Measurements from ENCODE around the gene GRM3.
"Not testable (repeated sequence)": the region's sequence is repeated elsewhere in the genome, so short reads cannot be mapped to it uniquely, and the experiment has no call there.

Gene GRM3
- total RNA-seq: 0 reads per million in 2 experiments

- DNase-seq (ENCODE audit: low read depth): no peak
Observed at GRCh38 chr7:86643561-86644281, at the start of gene GRM3. Gene GRM3 (plus strand): TSS chr7:86643909. CDS start chr7:86765146, 121,237 bp downstream.

DNA sequence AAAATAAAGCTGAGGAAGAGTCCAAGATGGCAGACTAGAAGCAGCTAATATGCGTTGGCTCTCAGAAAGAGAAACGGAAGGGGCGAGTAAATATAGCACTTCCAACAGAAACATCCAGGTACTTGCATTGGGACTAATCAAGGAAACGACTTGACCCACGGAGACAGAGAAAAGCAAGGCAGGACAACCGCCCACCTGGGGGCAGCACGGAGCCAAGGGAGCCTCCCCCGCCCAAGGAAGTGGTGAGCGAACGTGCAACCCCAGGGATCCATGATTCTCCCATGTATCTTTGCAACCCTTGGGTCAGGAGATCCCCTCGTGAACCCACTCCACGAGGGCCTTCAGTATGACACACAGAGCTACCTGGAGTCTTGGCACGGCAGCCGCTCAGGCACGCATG, 45.4 kb upstream of the GRM3 start:
- no peak for DNase-seq (ENCODE audit: low read depth)

DNA sequence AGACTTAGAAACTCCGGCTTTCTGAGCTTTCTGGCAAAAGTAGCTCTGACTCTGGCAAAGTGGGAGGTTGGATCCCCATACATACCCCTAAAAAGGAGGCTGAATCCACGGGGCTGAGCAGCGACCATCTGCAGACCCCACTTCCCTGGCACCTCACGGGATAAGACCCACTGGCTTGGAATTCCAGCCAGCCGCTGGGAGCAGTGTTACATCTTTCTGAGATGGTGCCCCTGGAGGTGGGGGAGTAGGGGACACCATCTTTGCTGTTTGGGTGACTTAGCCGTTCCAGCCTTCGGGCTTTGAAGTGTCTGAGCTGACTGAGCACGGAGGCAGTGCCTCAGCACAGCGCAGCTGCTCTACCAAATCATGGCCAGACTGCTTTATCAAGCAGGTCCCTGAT, 45.0 kb upstream of the GRM3 start:
- no peak for DNase-seq (ENCODE audit: low read depth)

DNA sequence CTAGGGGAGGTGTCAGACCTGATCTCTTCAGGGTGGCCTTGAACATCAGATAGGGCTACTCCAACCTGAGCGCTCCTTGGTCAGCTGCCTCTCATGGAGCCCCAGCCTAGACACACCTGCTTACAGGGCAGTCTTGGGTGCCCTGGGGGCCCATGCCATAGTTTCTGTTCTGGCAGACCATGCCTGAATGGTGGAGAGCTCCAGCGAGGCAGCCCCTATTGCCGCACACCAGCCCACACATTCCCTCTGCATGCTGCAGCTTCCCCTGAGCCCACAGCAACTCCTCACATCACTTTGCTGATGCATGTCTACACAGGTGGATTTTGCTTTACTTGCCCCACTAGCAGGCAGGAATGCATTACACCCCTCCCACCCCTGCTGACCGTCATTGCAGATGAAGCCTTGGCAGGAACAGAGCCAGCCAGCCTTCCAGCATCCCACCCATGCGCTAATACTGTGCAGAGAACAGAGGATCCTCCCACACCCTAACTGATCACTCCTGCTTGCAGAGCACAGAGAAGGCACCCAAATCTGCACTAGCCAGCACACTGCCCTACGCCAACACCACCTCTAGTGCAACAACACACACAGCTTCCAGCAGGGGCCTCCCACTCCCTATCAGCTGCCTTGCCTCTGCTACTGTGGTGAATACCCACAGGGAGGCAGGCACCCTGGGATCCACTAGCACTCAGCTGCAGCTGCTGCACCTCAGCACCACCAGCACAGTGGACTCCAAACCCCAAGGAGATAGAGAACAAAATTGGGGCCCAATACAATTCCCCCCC, 43.0 kb upstream of the GRM3 start:
- no peak for DNase-seq (ENCODE audit: low read depth)

DNA sequence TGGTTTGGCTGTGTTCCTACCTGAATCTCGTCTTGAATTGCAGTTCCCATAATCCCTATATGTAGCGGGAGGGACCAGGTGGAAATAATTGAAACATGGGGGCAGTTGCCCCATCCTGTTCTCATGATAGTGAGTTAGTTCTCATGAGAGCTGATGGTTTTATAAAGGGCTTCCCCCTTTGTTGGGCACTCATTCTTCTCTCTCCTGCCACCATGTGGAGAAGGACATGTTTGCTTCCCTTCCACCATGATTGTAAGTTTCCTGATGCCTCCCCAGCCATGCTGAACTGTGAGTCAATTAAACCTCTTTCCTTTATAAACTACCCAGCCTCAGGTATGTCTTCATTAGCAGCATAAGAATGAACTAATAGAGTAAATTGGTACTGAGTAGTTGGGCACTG, 28.0 kb upstream of the GRM3 start:
- DNase-seq (ENCODE audit: low read depth): not testable (repeated sequence)

- DNase-seq (ENCODE audit: low read depth): no peak
Observed at GRCh38 chr7:86644282-86645224, 844 bp downstream of the GRM3 start.

- no peak for DNase-seq (ENCODE audit: low read depth)
Observed at GRCh38 chr7:86645225-86645608, 1.5 kb downstream of the GRM3 start.

DNA sequence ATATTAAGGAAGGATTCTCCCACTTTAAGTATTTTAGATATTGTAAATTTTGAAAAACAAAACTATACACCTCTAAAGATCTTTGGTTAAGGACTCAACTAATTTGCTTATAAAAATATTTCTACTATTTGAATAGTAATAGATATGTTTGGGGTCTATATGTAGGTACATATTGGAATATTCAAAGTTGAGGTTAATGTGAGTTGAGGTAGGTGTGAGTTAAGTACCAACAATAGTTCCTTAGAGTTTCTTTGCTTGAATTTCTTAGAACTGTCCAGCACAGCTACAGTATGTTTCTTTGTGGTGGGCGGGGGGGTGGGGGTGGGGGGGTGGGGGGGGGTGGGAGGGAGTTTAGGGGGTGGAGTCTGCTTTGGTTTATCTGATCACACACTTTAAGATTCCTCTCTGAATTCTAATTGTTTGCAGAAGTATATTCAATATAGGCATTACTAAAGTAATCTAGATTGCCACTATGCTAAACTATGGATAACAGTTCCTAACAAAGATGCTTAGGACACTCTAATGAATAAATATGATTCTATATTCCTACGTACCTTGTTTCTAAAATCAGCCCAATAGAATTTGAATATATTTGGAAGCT, 2.1 kb downstream of the GRM3 start:
- DNase-seq (ENCODE audit: low read depth): no peak

- no peak for DNase-seq (ENCODE audit: low read depth)
Observed at GRCh38 chr7:86647385-86648094, 3.8 kb downstream of the GRM3 start.

GRCh38 chr7:86648169-86648568, 4.5 kb downstream of the GRM3 start:
- no peak for DNase-seq (ENCODE audit: low read depth)

DNA sequence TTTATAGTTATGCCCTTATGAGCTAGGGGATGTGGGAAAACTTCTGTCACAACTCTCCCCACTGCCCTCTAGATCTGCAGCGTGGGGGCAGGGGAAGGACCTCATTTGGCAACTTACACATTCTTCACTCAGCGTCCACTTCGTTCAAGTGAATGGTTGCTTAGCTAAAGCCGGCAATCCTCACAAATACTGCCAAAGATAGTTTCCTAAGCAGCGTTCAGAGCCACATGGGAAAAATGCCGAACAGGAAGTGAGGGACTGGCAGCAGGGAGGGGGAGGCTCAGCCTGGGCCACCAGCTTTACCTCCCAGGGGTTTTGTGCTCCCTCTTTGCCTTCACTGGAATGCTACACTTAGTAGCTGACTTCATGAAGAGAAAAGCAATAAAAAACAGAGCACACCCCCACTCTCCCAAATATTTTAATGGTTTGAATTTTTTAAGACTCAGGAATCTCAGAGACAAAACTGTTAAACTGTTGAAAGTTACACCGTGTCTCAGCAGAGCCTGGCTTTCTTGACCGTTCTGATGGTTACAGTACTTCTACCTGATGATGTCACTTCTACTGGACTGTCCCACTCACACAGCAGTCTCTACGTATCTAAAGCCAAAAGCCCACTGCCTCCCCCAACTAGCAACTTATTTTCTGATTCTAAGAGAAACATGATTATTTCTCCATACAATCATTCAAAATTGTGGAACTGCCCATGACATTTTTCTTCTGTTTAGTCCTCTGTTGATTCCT, 10.4 kb downstream of the GRM3 start:
- DNase-seq (ENCODE audit: low read depth): no peak

- no peak for DNase-seq (ENCODE audit: low read depth)
Observed at GRCh38 chr7:86657948-86658347, 14.2 kb downstream of the GRM3 start.

GRCh38 chr7:86660950-86661462, 17.3 kb downstream of the GRM3 start:
- DNase-seq (ENCODE audit: low read depth): no peak

GRCh38 chr7:86664486-86664885, 20.8 kb downstream of the GRM3 start:
- no peak for DNase-seq (ENCODE audit: low read depth)

GRCh38 chr7:86664991-86665390, 21.3 kb downstream of the GRM3 start:
- DNase-seq (ENCODE audit: low read depth): no peak

DNA sequence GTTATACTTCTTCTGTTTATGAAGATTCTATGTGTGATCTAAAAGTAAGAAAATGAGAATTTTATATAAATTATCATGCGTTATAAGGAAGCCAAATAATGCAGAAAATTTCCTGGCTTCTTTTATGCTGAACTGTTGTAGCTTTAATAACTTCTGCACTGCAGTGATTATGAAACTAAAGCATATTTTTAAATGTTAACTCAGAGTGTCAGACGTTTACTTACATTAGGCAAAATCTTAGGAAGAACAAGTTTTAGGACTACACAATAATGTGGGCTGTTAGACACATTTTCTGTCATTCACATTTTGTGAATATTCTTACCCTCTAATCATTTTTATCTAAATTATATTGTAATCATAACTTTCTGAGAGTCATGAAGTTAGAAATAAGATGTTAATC, 22.0 kb downstream of the GRM3 start:
- DNase-seq (ENCODE audit: low read depth): no peak

DNA sequence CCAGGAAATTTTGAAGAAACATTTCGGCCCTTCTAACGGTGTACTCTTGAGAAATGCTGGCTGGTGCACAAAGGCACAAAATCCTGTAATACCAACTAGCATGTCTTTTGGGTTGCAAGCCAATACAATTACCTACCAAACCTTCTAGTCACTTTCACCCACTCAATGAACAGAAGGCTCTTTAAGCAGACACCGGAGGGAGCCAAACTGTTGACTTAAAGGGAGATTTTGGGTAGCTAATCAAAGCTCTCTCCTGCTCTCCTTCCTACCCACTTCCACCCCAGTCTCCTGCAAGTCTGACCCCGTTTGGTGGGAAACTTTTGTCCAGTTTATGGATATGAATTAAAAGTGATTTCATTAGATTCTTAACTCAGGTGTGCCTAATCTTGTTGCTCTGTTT, 24.0 kb downstream of the GRM3 start:
- DNase-seq (ENCODE audit: low read depth): no peak

- no peak for DNase-seq (ENCODE audit: low read depth)
Observed at GRCh38 chr7:86668315-86668714, 24.6 kb downstream of the GRM3 start.

- DNase-seq (ENCODE audit: low read depth): no peak
Observed at GRCh38 chr7:86687831-86688230, 44.1 kb downstream of the GRM3 start.

DNA sequence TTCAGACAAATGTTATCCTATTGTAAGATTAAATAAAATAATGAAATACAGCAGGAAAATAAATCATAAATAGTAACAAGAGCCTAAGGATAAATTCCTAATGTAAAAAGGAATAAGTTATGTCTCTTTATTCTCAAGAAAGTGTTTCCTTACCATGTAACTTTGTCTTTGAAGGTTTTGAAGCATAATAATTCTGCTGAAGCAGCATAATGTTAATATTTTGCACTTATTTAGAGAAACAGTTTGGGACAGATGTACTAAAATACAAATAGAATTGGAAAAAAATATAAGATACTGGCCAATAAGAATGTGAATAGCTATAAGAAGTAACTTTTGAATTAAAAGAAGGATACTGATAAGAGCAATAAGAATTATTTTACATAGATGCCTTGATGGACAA, 45.7 kb downstream of the GRM3 start:
- no peak for DNase-seq (ENCODE audit: low read depth)

Data from T follicular helper cell (primary cell).